Peyer's patch (tissue), 4 donors: ENCODE results near the gene AP2A2.

Source experiments
- CTCF ChIP-seq, 6 experiments: fragments of 450-650 bp in 4 of 6; fragments of 200-600 bp in 2 of 6; sonication (generic) in 1 of 6; IDR thresholded peaks; one replicate each; pipeline ENCODE4 v1.5.1; 2017 to 2019; ENCODE audit warnings: antibody characterized with exemption in 6 of 6, mild to moderate bottlenecking in 3 of 6, moderate library complexity in 1 of 6
- POLR2A ChIP-seq, 2 donors: fragments of 450-650 bp; IDR thresholded peaks; one replicate each; pipeline ENCODE4 v1.5.1; 2017; ENCODE audit warnings: antibody characterized with exemption in 2 of 2, mild to moderate bottlenecking in 2 of 2, moderate library complexity in 2 of 2

- TF ChIP-seq CTCF (IDR thresholded peaks at IDR 0.05) = no peak
- TF ChIP-seq POLR2A (IDR thresholded peaks at IDR 0.05) = no peak
Observed at GRCh38 chr11:1049071-1049405, 123.4 kb downstream of the AP2A2 start.
